ENCODE data around the gene CSTB. TPM values are rescaled to one million over a fixed set of nuclear protein-coding genes. Genes with fewer than 3 reads are reported as not detected.

CSTB gene
- total and polyA plus RNA-seq, 4 donors: 33.2 to 263 (median 181) TPM

DNA sequence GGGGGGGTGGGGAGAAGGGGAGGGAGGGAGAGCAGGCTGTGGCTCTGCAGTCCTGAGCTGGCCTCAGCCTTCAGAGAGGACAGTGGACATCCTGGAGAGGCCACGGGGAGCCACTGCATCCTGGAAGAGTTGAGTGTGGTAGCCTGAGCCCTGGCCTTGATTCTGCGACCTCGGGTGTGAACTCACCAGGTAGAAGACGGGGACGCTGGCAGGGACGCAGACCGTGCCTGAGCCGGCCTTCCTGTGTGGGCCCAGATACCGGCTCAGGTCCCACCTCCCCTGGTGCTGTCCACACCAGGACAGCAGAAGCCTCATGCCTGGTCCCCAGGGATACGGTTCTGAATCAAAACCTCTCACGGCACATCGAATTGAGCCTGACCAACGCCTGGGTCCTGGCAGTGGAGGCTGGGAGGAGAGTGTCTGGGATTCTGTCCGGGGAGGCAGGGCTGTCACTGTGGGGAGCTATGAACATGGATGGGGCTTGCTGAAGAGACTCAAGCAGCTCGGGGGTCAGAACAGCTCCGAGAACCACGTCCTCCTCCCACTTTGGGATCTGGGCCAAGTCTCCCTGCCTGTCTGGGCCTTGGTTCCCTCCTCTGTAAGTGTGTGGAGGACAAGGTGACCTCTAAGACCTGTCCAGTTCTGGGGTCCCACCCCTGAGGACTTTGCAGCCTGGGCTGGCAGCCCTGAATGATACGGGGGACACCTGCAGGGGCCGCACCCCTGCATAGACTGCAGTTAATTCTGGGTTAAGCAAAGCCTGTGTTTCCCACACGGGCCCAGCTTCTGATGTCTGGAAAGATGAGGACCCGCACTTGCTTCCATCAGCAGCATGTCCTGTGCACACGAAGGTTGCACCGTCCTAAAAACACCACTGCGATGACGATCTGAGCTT, 43.6 kb upstream of the CSTB start:
- DNase-seq (peak in 1 of 3 donors; percentile 7), ATAC-seq (ENCODE audit: insufficient read depth, low FRiP score) (no peak)
- H3K9ac ChIP-seq (ENCODE audit: insufficient read depth in 1 of 2, low read length in 2 of 2): no peak overlapping the region
- 93 to 96% methylated on average over 25 of the region's 25 CpGs for WGBS, 2 donors
- no peaks in the 10 kb centered on the region for H3K27me3 ChIP-seq (ENCODE audit: control insufficient read depth in 3 of 3, insufficient read depth in 3 of 3, low read length in 2 of 3)
- H3K4me1 ChIP-seq (ENCODE audit: control insufficient read depth in 5 of 5, insufficient read depth in 5 of 5, low read length in 5 of 5): peaks cover 0 to 4% (median 0%) of the 10 kb centered on the region in 5 donors
- H3K4me3 ChIP-seq: no peak overlapping the region
- no peaks in the 10 kb centered on the region for H3K36me3 ChIP-seq (ENCODE audit: control insufficient read depth in 4 of 4, insufficient read depth in 4 of 4, low read length in 4 of 4)
- TF ChIP-seq, protein P1, sequence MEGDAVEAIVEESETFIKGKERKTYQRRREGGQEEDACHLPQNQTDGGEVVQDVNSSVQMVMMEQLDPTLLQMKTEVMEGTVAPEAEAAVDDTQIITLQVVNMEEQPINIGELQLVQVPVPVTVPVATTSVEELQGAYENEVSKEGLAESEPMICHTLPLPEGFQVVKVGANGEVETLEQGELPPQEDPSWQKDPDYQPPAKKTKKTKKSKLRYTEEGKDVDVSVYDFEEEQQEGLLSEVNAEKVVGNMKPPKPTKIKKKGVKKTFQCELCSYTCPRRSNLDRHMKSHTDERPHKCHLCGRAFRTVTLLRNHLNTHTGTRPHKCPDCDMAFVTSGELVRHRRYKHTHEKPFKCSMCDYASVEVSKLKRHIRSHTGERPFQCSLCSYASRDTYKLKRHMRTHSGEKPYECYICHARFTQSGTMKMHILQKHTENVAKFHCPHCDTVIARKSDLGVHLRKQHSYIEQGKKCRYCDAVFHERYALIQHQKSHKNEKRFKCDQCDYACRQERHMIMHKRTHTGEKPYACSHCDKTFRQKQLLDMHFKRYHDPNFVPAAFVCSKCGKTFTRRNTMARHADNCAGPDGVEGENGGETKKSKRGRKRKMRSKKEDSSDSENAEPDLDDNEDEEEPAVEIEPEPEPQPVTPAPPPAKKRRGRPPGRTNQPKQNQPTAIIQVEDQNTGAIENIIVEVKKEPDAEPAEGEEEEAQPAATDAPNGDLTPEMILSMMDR (IDR thresholded peaks at IDR 0.05; ENCODE audit: control extremely low read depth, extremely low read depth): no peak
- H3K9me3 ChIP-seq (ENCODE audit: control insufficient read depth in 4 of 4, insufficient read depth in 3 of 4, low read length in 3 of 4): peaks cover 0 to 7% (median 1%) of the 10 kb centered on the region in 4 donors
- H3K27ac ChIP-seq (ENCODE audit: low read depth in 1 of 2, low read length in 1 of 2): no peak overlapping the region

DNA sequence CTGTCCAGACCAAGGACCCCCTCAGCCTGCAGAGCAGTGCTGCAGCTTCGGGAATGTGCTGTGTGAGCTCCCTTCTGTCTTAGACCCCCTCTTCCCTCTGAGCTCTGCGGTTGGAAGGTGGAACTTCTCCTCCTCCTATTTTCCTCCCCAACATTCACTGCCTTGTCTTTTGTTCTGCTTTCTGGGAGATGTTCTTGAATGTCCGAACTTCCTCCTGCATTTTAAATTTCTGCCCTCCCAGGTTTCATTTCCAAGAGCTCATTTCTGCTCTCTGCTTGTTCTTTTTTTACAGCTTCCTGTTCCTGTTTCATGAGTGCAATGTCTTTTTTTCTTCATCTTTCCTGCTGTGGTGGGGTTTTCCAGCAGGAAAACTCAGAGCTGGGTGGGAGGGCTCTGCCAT, 42.6 kb upstream of the CSTB start:
- TF ChIP-seq, protein P1 (IDR thresholded peaks at IDR 0.05; ENCODE audit: control extremely low read depth, extremely low read depth): no peak
- DNase-seq: no peak
- Histone ChIP-seq H3K27me3 (ENCODE audit: control insufficient read depth in 3 of 3, insufficient read depth in 3 of 3, low read length in 2 of 3) (no peaks in the 10 kb centered on the region), H3K9ac (ENCODE audit: insufficient read depth in 1 of 2, low read length in 2 of 2) (no peak overlapping the region), H3K36me3 (ENCODE audit: control insufficient read depth in 4 of 4, insufficient read depth in 4 of 4, low read length in 4 of 4) (no peaks in the 10 kb centered on the region), H3K9me3 (ENCODE audit: control insufficient read depth in 4 of 4, insufficient read depth in 3 of 4, low read length in 3 of 4) (peaks cover 0 to 7% (median 1%) of the 10 kb centered on the region in 4 donors), H3K4me1 (ENCODE audit: control insufficient read depth in 5 of 5, insufficient read depth in 5 of 5, low read length in 5 of 5) (peaks cover 0 to 4% (median 0%) of the 10 kb centered on the region in 5 donors), H3K27ac (ENCODE audit: low read depth in 1 of 2, low read length in 1 of 2) (no peak overlapping the region), H3K4me3 (no peak overlapping the region)
- 48 to 73% methylated on average over 3 of the region's 3 CpGs for WGBS, 2 donors
- no peak for ATAC-seq (ENCODE audit: insufficient read depth, low FRiP score)

DNA sequence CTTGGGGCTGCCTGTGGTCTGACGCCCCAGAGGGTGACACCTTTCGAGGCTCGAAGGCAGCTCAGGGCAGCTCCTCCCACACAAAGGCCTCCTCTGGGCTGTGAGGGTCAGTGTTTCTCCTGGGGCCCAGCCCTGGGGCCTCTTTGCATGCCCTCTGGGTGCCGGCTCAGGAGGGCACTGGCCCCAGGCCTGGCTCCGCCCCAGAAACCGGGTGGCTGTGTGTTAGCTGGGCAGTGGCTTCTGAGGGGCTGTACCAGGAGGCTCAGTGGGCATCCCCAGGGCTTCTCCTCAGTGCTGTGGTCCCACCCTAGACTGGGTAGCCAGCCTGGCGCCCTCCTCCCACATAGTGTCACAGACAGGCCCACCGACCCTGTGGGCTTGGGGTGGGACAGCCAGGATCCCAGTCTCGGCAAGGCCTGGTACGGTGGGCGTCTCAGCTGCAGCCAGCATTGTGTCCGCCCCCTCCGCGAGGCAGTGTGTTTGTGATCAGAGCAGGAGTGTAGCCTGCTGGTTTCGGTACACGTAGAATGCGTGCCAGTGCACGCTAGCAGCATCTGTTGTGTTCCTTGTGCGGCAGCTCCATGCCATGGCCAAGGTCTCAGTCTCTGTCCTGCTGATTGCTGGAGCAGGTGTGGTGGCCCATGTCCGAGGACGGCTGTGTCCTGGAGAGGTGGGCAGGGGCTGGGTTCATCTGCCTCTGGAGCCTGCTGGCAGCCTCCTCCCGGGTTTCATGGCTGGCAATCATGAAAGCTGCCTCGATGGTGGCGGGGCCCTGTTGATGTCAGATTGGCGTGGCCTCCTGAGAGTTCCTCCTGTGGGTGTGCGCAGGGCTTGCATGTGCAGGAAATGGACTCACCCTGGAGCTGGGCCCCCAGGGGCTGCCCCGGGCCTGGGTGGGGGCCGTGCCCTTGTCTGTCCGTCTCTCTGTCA, 41.3 kb upstream of the CSTB start:
- no peaks in the 10 kb centered on the region for H3K36me3 ChIP-seq (ENCODE audit: control insufficient read depth in 4 of 4, insufficient read depth in 4 of 4, low read length in 4 of 4)
- no peak overlapping the region for H3K9ac ChIP-seq (ENCODE audit: insufficient read depth in 1 of 2, low read length in 2 of 2)
- H3K4me1 ChIP-seq (ENCODE audit: control insufficient read depth in 5 of 5, insufficient read depth in 5 of 5, low read length in 5 of 5): peaks cover 0 to 9% (median 2%) of the 10 kb centered on the region in 5 donors
- ATAC-seq (ENCODE audit: insufficient read depth, low FRiP score): no peak
- H3K27ac ChIP-seq (ENCODE audit: low read depth in 1 of 2, low read length in 1 of 2): no peak overlapping the region
- H3K27me3 ChIP-seq (ENCODE audit: control insufficient read depth in 3 of 3, insufficient read depth in 3 of 3, low read length in 2 of 3): no peaks in the 10 kb centered on the region
- WGBS, 2 donors: 87% methylated on average over 29 of the region's 29 CpGs
- TF ChIP-seq, protein P1 (IDR thresholded peaks at IDR 0.05; ENCODE audit: control extremely low read depth, extremely low read depth): no peak
- H3K4me3 ChIP-seq: no peak overlapping the region
- H3K9me3 ChIP-seq (ENCODE audit: control insufficient read depth in 4 of 4, insufficient read depth in 3 of 4, low read length in 3 of 4): peaks cover 0 to 7% (median 1%) of the 10 kb centered on the region in 4 donors
- no peak for DNase-seq
